CMK (cell line): ENCODE results near the gene ZNF786.

Source experiments
- DNase-seq: peaks from one replicate; pipeline ENCODE4 v3.0.0-alpha.2; 2010; ENCODE audit warnings: low read depth

Gene ZNF786

DNA sequence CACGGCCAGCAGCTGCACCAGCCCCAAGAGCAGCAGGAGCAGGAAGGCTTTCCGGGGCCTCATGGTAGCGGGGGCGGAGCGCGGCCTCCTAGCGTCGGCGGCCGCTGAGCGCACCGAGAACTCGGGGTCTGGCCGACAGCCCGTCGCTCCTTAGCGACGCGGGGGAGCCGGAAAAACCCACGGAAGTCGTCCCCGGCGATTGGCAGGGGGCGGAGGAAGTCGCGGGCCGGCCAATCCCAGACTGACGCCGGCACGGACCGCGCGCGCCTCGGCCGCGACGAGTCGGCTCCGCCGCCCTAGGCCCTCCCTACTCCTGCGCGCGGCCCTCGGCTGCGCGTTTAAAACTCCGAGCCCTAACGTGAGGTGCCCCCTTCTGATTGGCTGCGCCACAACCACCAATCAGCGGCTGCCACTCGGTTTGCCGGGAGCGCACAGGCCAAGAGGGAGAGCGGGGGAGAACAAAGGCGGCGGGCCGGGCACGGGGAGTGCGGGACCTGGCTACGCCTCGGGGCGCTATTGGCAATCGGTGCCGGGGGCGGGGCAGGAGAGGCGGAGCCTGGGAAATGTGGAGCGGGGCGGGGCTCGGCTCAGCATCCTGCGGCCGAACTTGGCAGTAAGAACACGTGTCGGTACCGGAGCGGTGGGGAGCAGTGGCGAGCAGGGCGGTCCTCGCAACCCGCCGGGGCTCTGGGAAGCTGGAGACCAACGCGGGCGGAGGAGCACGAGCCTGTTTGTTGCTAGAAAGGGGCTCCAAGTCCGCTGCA, 62.0 kb downstream of the ZNF786 start, which contains the start of gene PDIA4:
PDIA4 (minus strand) TSS at position 160 of the 764 bp plus-strand sequence; CDS start at position 63, 97 bp downstream.
- peak; percentile 89 for DNase-seq

DNA sequence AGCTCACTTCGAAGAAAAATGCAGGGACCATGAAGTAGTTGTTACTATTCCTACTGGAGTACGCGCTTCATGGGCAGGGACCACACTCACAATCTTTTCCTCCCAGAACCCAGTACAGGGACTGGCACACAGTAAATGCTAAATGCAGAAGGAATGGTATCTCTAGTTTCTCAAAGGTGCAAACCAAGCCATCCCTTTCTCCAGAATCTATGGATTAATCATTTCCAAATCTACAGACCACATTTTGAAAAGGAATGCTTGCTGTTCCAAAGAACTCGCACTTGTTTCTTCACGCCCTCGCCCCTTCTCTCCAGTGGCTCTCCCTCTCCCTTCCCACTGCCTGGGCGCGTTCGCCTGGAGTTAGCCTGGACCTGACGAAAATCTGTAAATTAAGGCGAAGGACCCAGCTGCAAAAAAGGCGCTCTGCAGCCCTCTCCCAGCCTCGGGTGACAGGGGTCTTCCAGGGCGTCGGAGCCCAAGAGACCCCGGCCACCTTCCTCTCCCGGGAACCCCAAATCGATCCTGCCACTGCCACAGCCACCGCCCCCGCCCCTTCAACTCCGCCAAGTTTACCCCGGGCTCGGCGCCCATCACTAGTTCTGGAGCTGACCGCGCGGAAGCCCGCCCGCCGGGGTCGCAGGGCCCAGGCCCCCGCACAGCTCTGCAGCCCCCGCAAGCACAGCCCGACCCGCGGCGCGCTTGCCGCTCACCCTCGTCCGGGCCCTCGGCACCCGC, 62.7 kb downstream of the ZNF786 start:
- DNase-seq = no peak

- no peak for DNase-seq
These were observed 63.5 kb downstream of the ZNF786 start for GRCh38 chr7:149027055-149027454.

- DNase-seq = no peak
These were observed 66.9 kb downstream of the ZNF786 start for GRCh38 chr7:149023662-149024061.

DNA sequence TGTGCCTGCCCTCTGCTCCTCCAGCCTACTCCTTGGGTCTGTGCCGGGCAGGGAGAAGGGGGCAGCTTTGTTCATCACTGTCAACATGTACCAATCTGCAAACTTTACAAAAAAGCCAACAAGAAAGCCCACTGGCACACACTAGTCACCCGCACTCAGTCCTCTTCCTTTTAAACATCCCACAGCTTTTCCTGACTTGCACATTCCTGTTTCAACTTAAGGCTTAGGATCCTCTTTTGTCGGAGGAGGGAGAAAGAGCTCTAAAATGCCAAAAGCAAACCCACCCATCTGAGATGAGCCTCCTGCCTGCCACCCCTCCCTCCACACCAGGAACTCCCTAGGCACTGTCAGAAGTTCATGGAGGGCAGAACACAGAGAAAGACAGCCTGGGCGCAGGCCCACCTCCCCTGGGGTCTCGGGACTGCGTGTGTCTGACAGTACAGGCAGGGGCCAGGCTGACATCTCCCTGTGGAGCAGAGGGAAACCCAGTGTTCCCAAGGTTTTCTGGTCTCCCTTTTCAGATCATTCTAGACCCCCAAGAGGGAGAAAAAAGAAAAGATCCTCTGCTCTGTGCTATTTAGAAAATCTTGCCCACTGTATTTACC, 67.7 kb downstream of the ZNF786 start:
- no peak for DNase-seq

DNA sequence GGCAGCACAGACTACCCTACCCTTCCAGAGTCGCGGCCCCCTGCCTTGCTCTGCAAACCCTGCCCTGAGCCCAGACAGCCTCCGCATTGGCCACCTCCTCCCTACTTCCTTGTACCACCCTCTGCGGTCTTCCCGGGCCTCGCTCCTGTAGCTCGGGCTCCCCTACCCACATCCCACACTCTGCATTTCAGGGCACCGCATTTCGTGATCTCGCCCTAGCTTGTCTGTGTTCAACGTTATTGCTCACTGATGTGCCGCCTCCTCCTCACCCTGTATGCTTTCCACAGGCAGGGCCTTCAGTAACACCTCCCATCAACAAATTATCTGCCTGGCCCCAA, 68.8 kb downstream of the ZNF786 start:
- DNase-seq = no peak

DNA sequence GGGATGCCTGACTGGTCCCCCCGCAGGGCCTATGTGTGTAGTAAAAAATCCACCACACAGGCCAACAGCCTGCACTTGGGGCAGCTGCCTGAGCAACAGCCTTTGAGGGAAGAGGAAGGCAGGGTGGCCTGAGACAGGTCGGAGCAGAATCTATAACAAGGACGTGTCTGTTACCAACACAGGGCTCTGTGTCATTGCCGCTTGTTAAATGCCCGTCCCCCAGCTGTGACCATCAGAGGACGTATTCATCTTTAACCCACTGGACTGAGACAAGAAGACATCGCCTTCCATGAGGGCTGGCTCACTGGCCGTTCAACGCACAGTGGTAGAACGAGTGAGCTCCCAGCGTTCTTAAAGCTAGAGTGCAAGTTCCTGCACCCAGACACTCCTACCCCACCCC, 70.0 kb downstream of the ZNF786 start:
- DNase-seq = no peak
